Right lobe of liver (tissue), 6 donors: ENCODE measurements around the gene ERP27. TPM values are rescaled to one million over a fixed set of nuclear protein-coding genes. Genes with fewer than 3 reads are reported as not detected.

ENCODE experiments used
- ATAC-seq, 4 donors: fragments of 200-7000 bp; cut with Tn5 transposase; one replicate each; pipeline ENCODE4 v1.9.1; 2020; ENCODE audit warnings: mild to moderate bottlenecking in 4 of 4, moderate library complexity in 4 of 4
- DNase-seq, 3 donors: peaks; one replicate each; pipeline ENCODE4 v3.0.0-alpha.2; 2020
- H3K27ac ChIP-seq, 3 donors: fragments of 200-600 bp; one replicate each; pipeline ENCODE4 v1.8.0; 2022
- H3K27me3 ChIP-seq, 2 donors: fragments of 200-600 bp; one replicate each; pipeline ENCODE4 v1.8.0; 2022
- H3K36me3 ChIP-seq, 4 donors: fragments of 200-600 bp; sonication (generic) in 1 of 4; one replicate each; pipeline versions ENCODE4 v1.5.1 to v1.8.0; 2017 to 2022; ENCODE audit warnings: control low read depth in 1 of 4
- H3K4me1 ChIP-seq, 4 donors: fragments of 200-600 bp; sonication (generic) in 1 of 4; one replicate each; pipeline versions ENCODE4 v1.5.1 to v1.8.0; 2017 to 2022; ENCODE audit warnings: control low read depth in 1 of 4
- H3K4me3 ChIP-seq, 3 donors: fragments of 200-600 bp; one replicate each; pipeline ENCODE4 v1.8.0; 2022
- H3K9me3 ChIP-seq, 4 donors: fragments of 200-600 bp; sonication (generic) in 1 of 4; one replicate each; pipeline versions ENCODE4 v1.5.1 to v1.8.0; 2017 to 2022; ENCODE audit warnings: control low read depth in 1 of 4
- POLR2A ChIP-seq: fragments of 450-650 bp; IDR thresholded peaks from one replicate; pipeline ENCODE4 v1.6.1; 2017; ENCODE audit warnings: antibody characterized with exemption, mild to moderate bottlenecking
- WGBS: methylation state at CpG from one replicate; pipeline ENCODE4 v1.1.6; 2018; ENCODE audit warnings: low coverage, low lambda C conversion rate; ENCODE audit not compliant: insufficient coverage; ENCODE audit errors: missing lambda C conversion rate; 5-methylcytosine and 5-hydroxymethylcytosine counted together
- intact Hi-C, 2 donors: fragments of 100-400 bp; cut with DNase I; formaldehyde crosslinking; loops; one replicate each; pipeline versions ENCODE4 v1.11.2 to v1.14.1; 2022
- total RNA-seq, 6 experiments: library from RNA; depleted of rRNA in 2 of 6; stranded (reverse); fragments of >200 nt in 2 of 6; fragmentation: NEBNext Ultra II Directional in 3 of 6; extraction: Animal tissue kit (Norgen Biotek cat#: 25700) in 3 of 6; gene quantifications; one replicate each; pipeline versions ENCODE4 v1.1.0 to v1.2.4, GENCODE V29; 2016 to 2023
- TF ChIP-seq, protein P1 (sequence below), 4 donors: fragments of 200-600 bp in 3 of 4; fragments of 450-650 bp in 1 of 4; IDR thresholded peaks; one replicate each; pipeline versions ENCODE4 v1.5.1 to v1.8.0; 2016 to 2022; ENCODE audit warnings: antibody characterized with exemption in 4 of 4, mild to moderate bottlenecking in 2 of 4
- donor health status: DM: no; HTN: yes; CAD: no.
- donor health status: DM: no; HTN: no; CAD: no.
- donor health status: DM: no; HTN: no; CAD: no.
- donor health status: DM: no; HTN: yes; CAD: no.
- donor health status: DM: no; HTN: yes; CAD: no.

The ERP27 gene
- total RNA-seq, 6 experiments from 2014 or later, result 0.26 to 1.0 (median 0.39) TPM; not detected in 2

- DNase-seq, result no peak
- Histone ChIP-seq H3K27ac (peak overlapping the region in 2 of 3 donors; percentile 21 to 40), H3K27me3 (no peaks in the 10 kb centered on the region), H3K4me3 (no peak overlapping the region), H3K4me1 (no peaks in the 10 kb centered on the region), H3K9me3 (no peaks in the 10 kb centered on the region), H3K36me3 (peaks cover 0 to 17% (median 2%) of the 10 kb centered on the region in 4 donors)
- intact Hi-C loops, result no loop called here
- ATAC-seq, result no peak
- TF ChIP-seq, protein P1, sequence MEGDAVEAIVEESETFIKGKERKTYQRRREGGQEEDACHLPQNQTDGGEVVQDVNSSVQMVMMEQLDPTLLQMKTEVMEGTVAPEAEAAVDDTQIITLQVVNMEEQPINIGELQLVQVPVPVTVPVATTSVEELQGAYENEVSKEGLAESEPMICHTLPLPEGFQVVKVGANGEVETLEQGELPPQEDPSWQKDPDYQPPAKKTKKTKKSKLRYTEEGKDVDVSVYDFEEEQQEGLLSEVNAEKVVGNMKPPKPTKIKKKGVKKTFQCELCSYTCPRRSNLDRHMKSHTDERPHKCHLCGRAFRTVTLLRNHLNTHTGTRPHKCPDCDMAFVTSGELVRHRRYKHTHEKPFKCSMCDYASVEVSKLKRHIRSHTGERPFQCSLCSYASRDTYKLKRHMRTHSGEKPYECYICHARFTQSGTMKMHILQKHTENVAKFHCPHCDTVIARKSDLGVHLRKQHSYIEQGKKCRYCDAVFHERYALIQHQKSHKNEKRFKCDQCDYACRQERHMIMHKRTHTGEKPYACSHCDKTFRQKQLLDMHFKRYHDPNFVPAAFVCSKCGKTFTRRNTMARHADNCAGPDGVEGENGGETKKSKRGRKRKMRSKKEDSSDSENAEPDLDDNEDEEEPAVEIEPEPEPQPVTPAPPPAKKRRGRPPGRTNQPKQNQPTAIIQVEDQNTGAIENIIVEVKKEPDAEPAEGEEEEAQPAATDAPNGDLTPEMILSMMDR (IDR thresholded peaks at IDR 0.05), result no peak
- TF ChIP-seq POLR2A, result no peak
- 14% methylated on average over 1 of the region's 1 CpG for WGBS
Measured at GRCh38 chr12:14951851-14952250, 13.5 kb upstream of the ERP27 start.

DNA sequence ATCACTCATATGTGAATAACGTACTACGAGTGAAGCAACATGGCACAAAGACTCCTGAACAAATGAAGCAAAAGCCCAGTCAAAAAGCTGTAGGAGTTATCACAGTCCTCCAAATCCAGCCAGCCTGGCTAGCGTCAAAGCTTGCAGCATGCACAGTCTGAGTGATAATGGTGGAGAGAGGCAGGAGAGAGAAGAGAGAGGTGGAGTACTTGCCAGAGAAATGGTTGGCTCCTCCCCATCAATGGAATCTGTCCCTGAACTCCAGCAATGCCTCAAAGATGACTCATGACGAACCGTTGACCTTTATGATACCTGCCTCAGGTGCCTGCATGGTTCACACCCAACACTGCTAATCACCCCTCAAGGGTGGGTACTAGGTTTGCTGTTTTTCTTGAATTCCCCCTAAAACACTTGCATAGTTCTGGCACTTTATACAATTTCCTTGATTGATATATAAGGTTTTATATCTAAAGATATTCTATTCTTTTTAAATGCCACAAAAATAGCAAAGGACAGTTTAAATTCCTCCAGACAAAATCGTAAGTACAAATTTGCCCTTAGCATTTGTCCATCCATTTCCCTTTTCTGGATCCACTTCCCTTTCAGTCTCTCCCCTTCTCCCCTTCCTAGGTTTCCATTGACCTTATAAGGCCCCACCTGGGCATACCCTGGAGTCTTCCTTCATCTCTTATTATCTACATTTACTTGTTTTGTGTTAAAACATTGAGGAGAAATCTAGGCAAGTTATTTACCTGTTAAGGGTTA is 12.8 kb upstream of the ERP27 start:
- no peak for DNase-seq
- H3K4me3 ChIP-seq, result no peak overlapping the region
- 47% methylated on average over 6 of the region's 6 CpGs for WGBS
- peak overlapping the region in 2 of 3 donors; percentile 15 to 40 for H3K27ac ChIP-seq
- TF ChIP-seq, protein P1 (IDR thresholded peaks at IDR 0.05), result no peak
- TF ChIP-seq POLR2A, result no peak
- intact Hi-C loops, result no loop called here
- H3K9me3 ChIP-seq, result no peaks in the 10 kb centered on the region
- no peaks in the 10 kb centered on the region for H3K27me3 ChIP-seq
- H3K36me3 ChIP-seq, result peaks cover 0 to 18% (median 2%) of the 10 kb centered on the region in 4 donors
- no peak for ATAC-seq
- H3K4me1 ChIP-seq, result no peaks in the 10 kb centered on the region

GRCh38 chr12:14950421-14950820 is 12.1 kb upstream of the ERP27 start:
- no peak for ATAC-seq
- Histone ChIP-seq H3K27ac (peak overlapping the region in 1 of 3 donors; percentile 15), H3K4me1 (no peaks in the 10 kb centered on the region)

DNA sequence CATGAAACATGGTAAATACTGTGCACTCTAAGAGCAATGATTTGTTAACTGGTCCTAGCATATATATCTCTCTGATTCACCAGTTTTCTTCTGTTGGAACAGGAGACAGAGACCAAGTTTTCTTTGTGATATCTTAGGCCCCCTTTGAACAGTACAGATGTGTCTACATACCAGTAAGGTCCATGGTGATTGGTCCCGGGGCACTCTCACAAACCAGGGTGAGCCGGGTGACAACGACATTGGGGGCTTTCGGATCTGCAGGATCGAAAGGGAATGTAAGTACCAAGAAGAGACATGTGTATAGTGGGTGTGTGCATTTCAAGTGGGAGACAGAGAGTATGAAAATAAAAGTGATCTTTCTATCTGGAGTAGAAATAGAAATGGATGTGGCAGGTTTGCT is 11.3 kb upstream of the ERP27 start:
- Histone ChIP-seq H3K36me3 (peaks cover 0 to 29% (median 2%) of the 10 kb centered on the region in 4 donors), H3K4me1 (no peaks in the 10 kb centered on the region), H3K27me3 (no peaks in the 10 kb centered on the region), H3K27ac (peak overlapping the region; percentile 39 to 51 (median 49)), H3K9me3 (no peaks in the 10 kb centered on the region), H3K4me3 (no peak overlapping the region)
- intact Hi-C loops, result no loop called here
- ATAC-seq (no peak), DNase-seq (no peak)
- WGBS, result 90% methylated on average over 5 of the region's 5 CpGs
- TF ChIP-seq, protein P1 (IDR thresholded peaks at IDR 0.05), result no peak
- TF ChIP-seq POLR2A, result no peak

More at GRCh38 chr12:14950421-14950820, 12.1 kb upstream of the ERP27 start:
- peaks cover 0 to 23% (median 2%) of the 10 kb centered on the region in 4 donors for H3K36me3 ChIP-seq
- 38% methylated on average over 4 of the region's 4 CpGs for WGBS
- intact Hi-C loops, result no loop called here
- H3K4me3 ChIP-seq, result no peak overlapping the region
- H3K9me3 ChIP-seq, result no peaks in the 10 kb centered on the region
- H3K27me3 ChIP-seq, result no peaks in the 10 kb centered on the region
- DNase-seq, result no peak
- TF ChIP-seq POLR2A, result no peak
- TF ChIP-seq, protein P1 (IDR thresholded peaks at IDR 0.05), result no peak
